Fibroblast of skin of left quadriceps (primary cell): Measurements from ENCODE around the gene SPATA7.

Experiments
- DNase-seq, 2 experiments: peaks; one replicate each; pipeline ENCODE4 v3.0.0-alpha.2; 2013; ENCODE audit warnings: low read depth in 2 of 2

SPATA7 gene

GRCh38 chr14:88417594-88417993 lies 32.1 kb downstream of the SPATA7 start:
- no peak for DNase-seq

GRCh38 chr14:88420187-88420586 lies 34.7 kb downstream of the SPATA7 start:
- DNase-seq: no peak

- no peak for DNase-seq
These were observed 35.8 kb downstream of the SPATA7 start for GRCh38 chr14:88421286-88421685.

GRCh38 chr14:88422047-88422446 lies 36.6 kb downstream of the SPATA7 start:
- no peak for DNase-seq

GRCh38 chr14:88422919-88423650 lies 37.6 kb downstream of the SPATA7 start:
- no peak for DNase-seq

GRCh38 chr14:88424573-88424972 lies 39.1 kb downstream of the SPATA7 start:
- peak; percentile 33 to 36 for DNase-seq

- no peak for DNase-seq
These were observed 40.8 kb downstream of the SPATA7 start for GRCh38 chr14:88426271-88426670.

GRCh38 chr14:88430976-88431375 lies 45.5 kb downstream of the SPATA7 start:
- no peak for DNase-seq

GRCh38 chr14:88437658-88438057 lies 52.2 kb downstream of the SPATA7 start:
- DNase-seq: no peak

GRCh38 chr14:88439088-88439487 lies 53.6 kb downstream of the SPATA7 start:
- no peak for DNase-seq

- no peak for DNase-seq
These were observed 66.8 kb downstream of the SPATA7 start for GRCh38 chr14:88452231-88452630.

- DNase-seq: peak in 1 of 2 experiments; percentile 3
These were observed 69.4 kb downstream of the SPATA7 start for GRCh38 chr14:88454886-88455285.

GRCh38 chr14:88463318-88463717 lies 77.9 kb downstream of the SPATA7 start:
- no peak for DNase-seq

- DNase-seq: peak; percentile 23 to 28
These were observed 82.9 kb downstream of the SPATA7 start for GRCh38 chr14:88468406-88468805.

GRCh38 chr14:88470542-88471440 lies 85.3 kb downstream of the SPATA7 start:
- no peak for DNase-seq

GRCh38 chr14:88473791-88474190 lies 88.3 kb downstream of the SPATA7 start:
- DNase-seq: no peak

GRCh38 chr14:88476214-88476774 lies 90.8 kb downstream of the SPATA7 start:
- no peak for DNase-seq

- no peak for DNase-seq
These were observed 91.4 kb downstream of the SPATA7 start for GRCh38 chr14:88476825-88477224.

GRCh38 chr14:88477513-88478250 lies 92.2 kb downstream of the SPATA7 start:
- no peak for DNase-seq

GRCh38 chr14:88478931-88479330 lies 93.5 kb downstream of the SPATA7 start:
- no peak for DNase-seq

- DNase-seq: no peak
These were observed 94.1 kb downstream of the SPATA7 start for GRCh38 chr14:88479574-88479987.

- no peak for DNase-seq
These were observed 95.6 kb downstream of the SPATA7 start for GRCh38 chr14:88481059-88481458.
